ENCODE data around the gene SPARCL1. TPM values are rescaled to one million over a fixed set of nuclear protein-coding genes. Genes with fewer than 3 reads are reported as not detected.
"Not testable (repeated sequence)": the region's sequence is repeated elsewhere in the genome, so short reads cannot be mapped to it uniquely, and the experiment has no call there.

SPARCL1 gene
- 314 TPM for total RNA-seq
- 100 to 1,000 TPM; 210 to 425 (median 239) TPM for polyA plus RNA-seq (ENCODE audit: insufficient read depth in 1 of 8, insufficient read length in 8 of 8, low replicate concordance in 1 of 8)
- long read RNA-seq, donor 1, transcript SPARCL1-201 (11 exons, 2,906 nt): major isoform, 16 of 110 reads
- long read RNA-seq, donor 1, partial matches to known transcripts: 94 of 110 reads
- long read RNA-seq, donor 1, other reads (novel, unspliced or antisense): 0 of 110 reads
- long read RNA-seq, donor 2, partial matches to known transcripts: 13 of 13 reads
- long read RNA-seq, donor 2, other reads (novel, unspliced or antisense): 0 of 13 reads
- long read RNA-seq, donor 3, transcript SPARCL1-201 (11 exons, 2,906 nt): major isoform, 30 of 97 reads
- long read RNA-seq, donor 3, partial matches to known transcripts: 66 of 97 reads
- long read RNA-seq, donor 3, other reads (novel, unspliced or antisense): 0 of 97 reads
- long read RNA-seq, donor 4, transcript SPARCL1-201 (11 exons, 2,906 nt): major isoform, 12 of 157 reads
- long read RNA-seq, donor 4, partial matches to known transcripts: 142 of 157 reads
- long read RNA-seq, donor 4, other reads (novel, unspliced or antisense): 0 of 157 reads
- long read RNA-seq, donor 5, transcript SPARCL1-201 (11 exons, 2,906 nt): major isoform, 63 of 599 reads
- long read RNA-seq, donor 5, partial matches to known transcripts: 528 of 599 reads
- long read RNA-seq, donor 5, other reads (novel, unspliced or antisense): 0 of 599 reads
- long read RNA-seq, donor 6, transcript SPARCL1-201 (11 exons, 2,906 nt): major isoform, 47 of 280 reads
- long read RNA-seq, donor 6, partial matches to known transcripts: 232 of 280 reads
- long read RNA-seq, donor 6, other reads (novel, unspliced or antisense): 0 of 280 reads
- long read RNA-seq, donor 7, transcript SPARCL1-201 (11 exons, 2,906 nt): major isoform, 38 of 756 reads
- long read RNA-seq, donor 7, partial matches to known transcripts: 716 of 756 reads
- long read RNA-seq, donor 7, other reads (novel, unspliced or antisense): 0 of 756 reads
- long read RNA-seq, donor 8, transcript SPARCL1-201 (11 exons, 2,906 nt): major isoform, 33 of 303 reads
- long read RNA-seq, donor 8, partial matches to known transcripts: 268 of 303 reads
- long read RNA-seq, donor 8, other reads (novel, unspliced or antisense): 0 of 303 reads
- long read RNA-seq, donor 9, transcript SPARCL1-201 (11 exons, 2,906 nt): major isoform, 11 of 235 reads
- long read RNA-seq, donor 9, partial matches to known transcripts: 217 of 235 reads
- long read RNA-seq, donor 9, other reads (novel, unspliced or antisense): 0 of 235 reads
- long read RNA-seq, donor 10, transcript SPARCL1-201 (11 exons, 2,906 nt): major isoform, 33 of 431 reads
- long read RNA-seq, donor 10, partial matches to known transcripts: 397 of 431 reads
- long read RNA-seq, donor 10, other reads (novel, unspliced or antisense): 0 of 431 reads
- long read RNA-seq, donor 11, transcript SPARCL1-201 (11 exons, 2,906 nt): major isoform, 20 of 272 reads
- long read RNA-seq, donor 11, partial matches to known transcripts: 249 of 272 reads
- long read RNA-seq, donor 11, other reads (novel, unspliced or antisense): 0 of 272 reads

DNA sequence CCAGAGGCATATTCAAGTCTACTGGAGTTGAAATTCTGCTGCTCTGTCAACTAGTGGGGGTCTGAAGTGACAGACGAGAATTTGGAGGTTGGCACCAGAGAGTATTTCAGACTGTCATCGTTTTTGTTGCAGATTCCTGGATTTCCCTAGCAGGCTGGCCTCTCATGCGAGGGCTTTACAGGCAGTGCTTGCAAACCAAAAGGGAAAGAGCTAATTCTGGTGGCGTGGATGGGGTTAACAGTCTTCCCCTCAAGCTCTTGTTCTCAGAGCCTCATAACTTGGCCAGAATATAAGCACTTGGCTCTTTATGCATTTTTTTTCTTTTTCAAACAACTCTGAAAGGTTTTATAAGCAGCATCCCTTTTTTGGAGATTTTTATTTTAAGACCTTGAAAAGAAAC, at the start of gene SPARCL1:
Gene SPARCL1 (minus strand): TSS at position 190 of the 400 bp plus-strand sequence. CDS start 29,802 bp downstream, outside the sequence.
- Histone ChIP-seq H3K36me3 (ENCODE audit: control insufficient read depth, insufficient read depth, low read length) (no peaks in the 10 kb centered on the region), H3K27me3 (ENCODE audit: control insufficient read depth, insufficient read depth, low read length) (no peaks in the 10 kb centered on the region), H3K4me1 (ENCODE audit: control insufficient read depth, insufficient read depth, low read length) (peaks cover 23% of the 10 kb centered on the region), H3K27ac (ENCODE audit: low read length) (peak within 1 kb of the TSS; percentile 93), H3K4me3 (ENCODE audit: low read length) (peak within 1 kb of the TSS; percentile 53), H3K9me3 (replicated peaks; ENCODE audit: control insufficient read depth, low read depth, low read length) (peaks cover 3% of the 10 kb centered on the region)
- 0% methylated on average over 4 of the region's 4 CpGs for WGBS (ENCODE audit: insufficient coverage)
- DNase-seq: peak; percentile 98

- DNase-seq: no peak
- Histone ChIP-seq H3K36me3 (ENCODE audit: control insufficient read depth, insufficient read depth, low read length) (no peaks in the 10 kb centered on the region), H3K9me3 (replicated peaks; ENCODE audit: control insufficient read depth, low read depth, low read length) (no peaks in the 10 kb centered on the region), H3K27ac (ENCODE audit: low read length) (no peak overlapping the region), H3K4me1 (ENCODE audit: control insufficient read depth, insufficient read depth, low read length) (no peaks in the 10 kb centered on the region), H3K27me3 (ENCODE audit: control insufficient read depth, insufficient read depth, low read length) (no peaks in the 10 kb centered on the region), H3K4me3 (ENCODE audit: low read length) (no peak overlapping the region)
Measured at GRCh38 chr4:87575983-87576382, 46.8 kb upstream of the SPARCL1 start.

DNA sequence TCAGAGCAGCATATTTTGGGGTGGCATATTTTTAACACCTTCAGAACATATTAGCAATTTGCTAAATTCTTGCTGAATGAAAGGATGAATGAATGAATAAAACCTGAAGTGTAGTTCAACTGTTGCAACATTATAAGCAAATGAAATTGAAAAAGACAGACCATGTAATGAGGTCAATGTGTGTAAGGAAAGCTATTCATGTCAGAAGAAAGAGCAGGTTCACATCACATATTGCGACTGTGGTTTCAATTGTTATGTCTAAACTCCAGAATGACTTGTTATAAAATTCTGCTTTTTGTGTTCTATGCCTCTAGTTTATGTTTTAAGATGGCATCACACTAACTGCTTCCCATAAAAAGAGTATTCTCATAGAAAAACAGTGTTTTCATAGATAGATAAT, 46.2 kb upstream of the SPARCL1 start:
- Histone ChIP-seq H3K27me3 (ENCODE audit: control insufficient read depth, insufficient read depth, low read length) (no peaks in the 10 kb centered on the region), H3K27ac (ENCODE audit: low read length) (no peak overlapping the region), H3K36me3 (ENCODE audit: control insufficient read depth, insufficient read depth, low read length) (no peaks in the 10 kb centered on the region), H3K9me3 (replicated peaks; ENCODE audit: control insufficient read depth, low read depth, low read length) (no peaks in the 10 kb centered on the region), H3K4me3 (ENCODE audit: low read length) (no peak overlapping the region), H3K4me1 (ENCODE audit: control insufficient read depth, insufficient read depth, low read length) (no peaks in the 10 kb centered on the region)
- no peak for DNase-seq
- no CpG with 5 or more reads among the region's 1 CpG for WGBS (ENCODE audit: insufficient coverage)

DNA sequence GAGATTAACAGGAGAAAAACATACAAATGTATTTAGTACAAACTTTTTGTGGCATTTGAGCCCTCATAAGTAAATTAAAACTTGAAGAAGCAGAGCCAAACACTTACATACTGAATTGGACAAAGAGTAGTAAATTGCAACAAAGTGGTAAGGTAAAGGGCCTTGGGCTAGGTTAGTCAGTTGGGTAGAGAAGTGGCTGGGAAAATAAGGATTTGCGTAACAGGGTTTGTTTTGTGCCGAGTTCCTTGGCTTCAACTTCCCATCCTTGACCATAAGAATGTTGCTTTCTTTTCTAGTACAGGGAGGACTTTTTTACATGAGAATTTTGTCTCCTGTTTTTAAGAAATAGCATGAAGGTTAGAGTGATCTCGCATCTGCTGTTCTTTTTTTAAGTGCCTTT, 45.8 kb upstream of the SPARCL1 start:
- no peaks in the 10 kb centered on the region for H3K27me3 ChIP-seq (ENCODE audit: control insufficient read depth, insufficient read depth, low read length)
- H3K9me3 ChIP-seq (replicated peaks; ENCODE audit: control insufficient read depth, low read depth, low read length): no peaks in the 10 kb centered on the region
- no CpG with 5 or more reads among the region's 3 CpGs for WGBS (ENCODE audit: insufficient coverage)

GRCh38 chr4:87574376-87574775, 45.2 kb upstream of the SPARCL1 start:
- H3K27ac ChIP-seq (ENCODE audit: low read length); H3K9me3 ChIP-seq (replicated peaks; ENCODE audit: control insufficient read depth, low read depth, low read length); H3K27me3 ChIP-seq (ENCODE audit: control insufficient read depth, insufficient read depth, low read length); DNase-seq; H3K4me3 ChIP-seq (ENCODE audit: low read length); H3K4me1 ChIP-seq (ENCODE audit: control insufficient read depth, insufficient read depth, low read length); H3K36me3 ChIP-seq (ENCODE audit: control insufficient read depth, insufficient read depth, low read length): not testable (repeated sequence)

More for the DNA sequence above, 45.8 kb upstream of the SPARCL1 start:
- Histone ChIP-seq H3K36me3 (ENCODE audit: control insufficient read depth, insufficient read depth, low read length) (no peaks in the 10 kb centered on the region), H3K4me1 (ENCODE audit: control insufficient read depth, insufficient read depth, low read length) (no peaks in the 10 kb centered on the region), H3K4me3 (ENCODE audit: low read length) (no peak overlapping the region), H3K27ac (ENCODE audit: low read length) (no peak overlapping the region)
- no peak for DNase-seq

DNA sequence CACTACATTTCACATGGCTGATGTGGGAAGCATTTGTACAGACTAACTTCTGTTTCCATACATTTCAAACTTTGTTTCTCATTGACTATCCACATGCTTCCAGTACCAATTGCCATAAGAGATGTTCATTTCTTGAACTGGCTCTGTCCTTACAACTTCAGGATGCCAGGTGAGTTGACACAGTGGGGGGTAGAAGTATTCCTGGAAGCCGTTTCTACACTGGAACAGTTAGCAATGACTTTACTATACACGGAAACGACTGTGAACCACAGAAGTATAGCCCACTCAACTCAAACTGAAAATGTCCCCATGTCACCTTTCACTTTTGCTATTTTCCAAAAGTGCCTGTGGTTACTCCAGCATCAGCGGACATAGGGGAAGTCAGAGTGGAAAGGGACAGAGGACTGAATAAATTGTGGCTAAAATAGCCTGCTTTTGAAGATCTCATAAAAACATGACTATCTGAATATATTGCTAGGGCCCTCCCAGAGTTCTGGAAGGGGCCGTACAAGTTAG, 41.2 kb upstream of the SPARCL1 start:
- no CpG with 5 or more reads among the region's 5 CpGs for WGBS (ENCODE audit: insufficient coverage)
- H3K9me3 ChIP-seq (replicated peaks; ENCODE audit: control insufficient read depth, low read depth, low read length): no peaks in the 10 kb centered on the region

DNA sequence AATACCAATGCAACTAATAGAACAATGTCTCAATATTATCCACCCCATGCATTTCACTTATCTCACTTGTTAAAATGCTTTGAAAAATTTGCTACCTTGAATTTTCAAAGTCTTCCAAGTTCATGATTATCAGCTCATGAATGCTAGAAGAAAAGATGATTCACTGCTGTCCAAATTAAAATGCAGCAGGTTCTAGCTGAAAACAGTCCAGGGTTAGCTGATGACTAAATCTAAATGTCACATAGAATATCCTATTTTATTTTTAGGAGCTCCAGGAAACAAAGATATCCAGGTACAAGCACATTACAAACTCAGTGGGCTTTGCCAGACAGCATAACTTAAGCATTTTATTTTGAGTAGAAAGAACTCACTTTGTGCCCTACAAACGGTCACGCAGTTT, 38.0 kb upstream of the SPARCL1 start:
- no peaks in the 10 kb centered on the region for H3K4me1 ChIP-seq (ENCODE audit: control insufficient read depth, insufficient read depth, low read length)
- H3K9me3 ChIP-seq (replicated peaks; ENCODE audit: control insufficient read depth, low read depth, low read length): no peaks in the 10 kb centered on the region
- no CpG with 5 or more reads among the region's 2 CpGs for WGBS (ENCODE audit: insufficient coverage)
- H3K4me3 ChIP-seq (ENCODE audit: low read length): no peak overlapping the region
- no peak for DNase-seq
- no peak overlapping the region for H3K27ac ChIP-seq (ENCODE audit: low read length)
- no peaks in the 10 kb centered on the region for H3K27me3 ChIP-seq (ENCODE audit: control insufficient read depth, insufficient read depth, low read length)
- H3K36me3 ChIP-seq (ENCODE audit: control insufficient read depth, insufficient read depth, low read length): no peaks in the 10 kb centered on the region

More for the DNA sequence above, 41.2 kb upstream of the SPARCL1 start:
- Histone ChIP-seq H3K27me3 (ENCODE audit: control insufficient read depth, insufficient read depth, low read length) (no peaks in the 10 kb centered on the region), H3K4me3 (ENCODE audit: low read length) (no peak overlapping the region), H3K4me1 (ENCODE audit: control insufficient read depth, insufficient read depth, low read length) (no peaks in the 10 kb centered on the region), H3K36me3 (ENCODE audit: control insufficient read depth, insufficient read depth, low read length) (no peaks in the 10 kb centered on the region), H3K27ac (ENCODE audit: low read length) (no peak overlapping the region)
- DNase-seq: no peak

DNA sequence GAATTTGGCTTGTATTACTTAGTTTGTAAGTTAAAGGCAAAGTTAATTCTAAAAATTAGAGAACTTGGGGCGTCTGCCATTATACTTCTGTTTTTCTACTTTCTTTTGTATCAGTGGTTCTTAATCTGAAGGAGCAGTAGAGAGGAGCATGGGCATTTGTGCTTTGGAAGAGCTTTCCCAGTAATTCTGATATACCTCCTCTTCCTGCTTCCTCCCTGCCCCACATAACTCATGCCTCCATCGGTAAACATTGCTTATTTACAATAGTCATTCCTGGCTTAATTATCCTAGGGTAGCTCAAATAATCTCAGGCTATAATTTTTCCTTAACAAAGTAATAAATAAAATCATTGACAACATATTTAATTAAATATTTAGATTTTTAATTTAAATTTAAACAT, 37.1 kb upstream of the SPARCL1 start:
- Histone ChIP-seq H3K36me3 (ENCODE audit: control insufficient read depth, insufficient read depth, low read length) (no peaks in the 10 kb centered on the region), H3K9me3 (replicated peaks; ENCODE audit: control insufficient read depth, low read depth, low read length) (no peaks in the 10 kb centered on the region), H3K4me3 (ENCODE audit: low read length) (no peak overlapping the region), H3K4me1 (ENCODE audit: control insufficient read depth, insufficient read depth, low read length) (no peaks in the 10 kb centered on the region), H3K27me3 (ENCODE audit: control insufficient read depth, insufficient read depth, low read length) (no peaks in the 10 kb centered on the region), H3K27ac (ENCODE audit: low read length) (no peak overlapping the region)
- no CpG with 5 or more reads among the region's 2 CpGs for WGBS (ENCODE audit: insufficient coverage)
- DNase-seq: no peak

DNA sequence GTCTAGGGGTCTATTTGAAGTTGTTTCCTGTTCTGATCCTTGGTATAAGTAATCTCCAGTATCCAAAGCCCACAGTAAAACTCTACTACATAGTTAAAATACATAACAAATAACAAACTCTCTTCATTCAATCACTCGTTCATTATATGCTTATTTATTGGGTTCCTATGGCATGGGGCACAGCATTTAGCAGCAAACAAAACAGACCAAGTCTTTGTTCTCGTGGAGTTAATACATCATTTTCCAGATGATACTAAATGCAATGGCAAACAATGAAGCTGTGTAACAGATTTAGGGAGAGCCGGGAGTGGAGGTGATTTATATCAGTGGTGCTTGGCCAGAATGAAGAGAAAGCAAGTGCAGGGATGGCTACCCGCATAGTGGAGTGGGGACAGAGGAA, 36.6 kb upstream of the SPARCL1 start:
- DNase-seq: no peak
- WGBS (ENCODE audit: insufficient coverage): 68% methylated on average over 2 of the region's 4 CpGs
- no peaks in the 10 kb centered on the region for H3K9me3 ChIP-seq (replicated peaks; ENCODE audit: control insufficient read depth, low read depth, low read length)
- no peak overlapping the region for H3K4me3 ChIP-seq (ENCODE audit: low read length)
- H3K36me3 ChIP-seq (ENCODE audit: control insufficient read depth, insufficient read depth, low read length): no peaks in the 10 kb centered on the region
- H3K27me3 ChIP-seq (ENCODE audit: control insufficient read depth, insufficient read depth, low read length): no peaks in the 10 kb centered on the region
- H3K27ac ChIP-seq (ENCODE audit: low read length): no peak overlapping the region
- no peaks in the 10 kb centered on the region for H3K4me1 ChIP-seq (ENCODE audit: control insufficient read depth, insufficient read depth, low read length)
